ENCODE data around the gene TAS1R1. TPM values are rescaled to one million over a fixed set of nuclear protein-coding genes. Genes with fewer than 3 reads are reported as not detected.

TAS1R1 gene
- total and polyA plus RNA-seq, 9 of the 15 experiments (the other 6 are each of a cell fraction or from before 2014, with no cell fraction given): 0.06 TPM; not detected in 8

GRCh38 chr1:6554031-6554906 lies 838 bp upstream of the TAS1R1 start, which contains the start of gene NOL9 (continued):
- TF ChIP-seq ZNF212 (CRISPR knock-in tag; IDR thresholded peaks at IDR 0.05): no peak
- TF ChIP-seq RBM25 (IDR thresholded peaks at IDR 0.05; ENCODE audit: low read depth, low read length, severe bottlenecking): peak; percentile 100
- no peak for TF ChIP-seq KHSRP (IDR thresholded peaks at IDR 0.05)
- peak; percentile 63 for TF ChIP-seq CBX1 (IDR thresholded peaks at IDR 0.05; ENCODE audit: low read depth)
- TF ChIP-seq ETV1 (tag; conservative IDR thresholded peaks at IDR 0.05; ENCODE audit: low read depth): peak; percentile 58
- TF ChIP-seq ATF7 (IDR thresholded peaks at IDR 0.05): peak; percentile 80
- peak; percentile 100 for TF ChIP-seq RBBP5 (IDR thresholded peaks at IDR 0.05; ENCODE audit: borderline replicate concordance, insufficient read depth, low read length, poor library complexity, severe bottlenecking)
- TF ChIP-seq GABPA (tag; conservative IDR thresholded peaks at IDR 0.05; ENCODE audit: low read depth): 0 out of 2 replicates have a peak, but pooled peaks have one; percentile 38
- no peak for TF ChIP-seq ZBTB26 (CRISPR knock-in tag; IDR thresholded peaks at IDR 0.05)
- TF ChIP-seq ZKSCAN1 (IDR thresholded peaks at IDR 0.05; ENCODE audit: low read depth, low read length): peak; percentile 56; the same call in 1 of the 2 replicates
- TF ChIP-seq NCOA4 (IDR thresholded peaks at IDR 0.05; ENCODE audit: partially characterized antibody): no peak
- no peak; the same call in 1 of the 2 replicates for TF ChIP-seq ZNF165 (CRISPR knock-in tag; IDR thresholded peaks at IDR 0.05; ENCODE audit: borderline replicate concordance)
- TF ChIP-seq SNAPC5 (CRISPR knock-in tag; IDR thresholded peaks at IDR 0.05): no peak
- TF ChIP-seq NEUROD1 (IDR thresholded peaks at IDR 0.05; ENCODE audit: borderline replicate concordance, low read depth, low read length, partially characterized antibody): peak; percentile 83
- peak; percentile 100 for TF ChIP-seq CHD2 (IDR thresholded peaks at IDR 0.05; ENCODE audit: low read depth, low read length)
- peak; percentile 66 for TF ChIP-seq SMAD1 (IDR thresholded peaks at IDR 0.05; ENCODE audit: low read depth, low read length, partially characterized antibody)
- TF ChIP-seq ZNF644 (tag; IDR thresholded peaks at IDR 0.05; ENCODE audit: low read depth): no peak
- TF ChIP-seq DIDO1 (tag; IDR thresholded peaks at IDR 0.05; ENCODE audit: low read depth): peak; percentile 74
- TF ChIP-seq USF2 (CRISPR knock-in tag; IDR thresholded peaks at IDR 0.05): no peak
- TF ChIP-seq IRF2 (CRISPR knock-in tag; IDR thresholded peaks at IDR 0.05): no peak
- TF ChIP-seq STAT5A (IDR thresholded peaks at IDR 0.05; ENCODE audit: borderline replicate concordance, low read length): peak; percentile 29; the same call in 1 of the 2 replicates
- TF ChIP-seq ETS1 (conservative IDR thresholded peaks at IDR 0.05; ENCODE audit: control insufficient read depth, low read depth, low read length): peak; percentile 66; the same call in 1 of the 2 replicates
- TF ChIP-seq RBM22 (IDR thresholded peaks at IDR 0.05; ENCODE audit: low read depth, low read length, poor library complexity, severe bottlenecking): peak; percentile 76
- TF ChIP-seq ZNF239 (CRISPR knock-in tag; IDR thresholded peaks at IDR 0.05): peak; percentile 27; the same call in 1 of the 2 replicates
- TF ChIP-seq ZNF263 (CRISPR knock-in tag; IDR thresholded peaks at IDR 0.05; ENCODE audit: borderline replicate concordance): peak; percentile 44; the same call in 1 of the 2 replicates
